CD14-positive monocyte (primary cell): ENCODE measurements around the gene CCDC106. TPM values are rescaled to one million over a fixed set of nuclear protein-coding genes. Genes with fewer than 3 reads are reported as not detected.

Experiments used
- DNase-seq, 3 donors: peaks; one replicate each; pipeline ENCODE4 v3.0.0-alpha.2; 2011 to 2022
- H2AFZ ChIP-seq: 2 replicates; pipeline ENCODE4 v1.6.0; 2012; ENCODE audit warnings: mild to moderate bottlenecking, low read depth, low read length, inconsistent platforms; ENCODE audit not compliant: insufficient read depth, poor library complexity, severe bottlenecking
- H3K27ac ChIP-seq, 2 donors: 1 replicate in 1 of 2; 2 replicates in 1 of 2; pipeline ENCODE4 v1.5.1; 2012 to 2013; ENCODE audit warnings: low read length in 2 of 2, control low read depth in 1 of 2, inconsistent platforms in 1 of 2, low read depth in 1 of 2, mild to moderate bottlenecking in 1 of 2
- H3K27me3 ChIP-seq, 2 donors: one replicate each; pipeline versions ENCODE4 v1.6.0 to v1.6.1; 2011 to 2013; ENCODE audit warnings: low read length in 2 of 2; ENCODE audit not compliant: control insufficient read depth in 2 of 2, insufficient read depth in 2 of 2
- H3K36me3 ChIP-seq, 2 donors: replicated peaks in 1 of 2; 1 replicate in 1 of 2; 2 replicates in 1 of 2; pipeline versions ENCODE4 v1.5.1 to v1.6.1; 2012 to 2013; ENCODE audit warnings: low read length in 2 of 2, control low read depth in 1 of 2, inconsistent platforms in 1 of 2, mild to moderate bottlenecking in 1 of 2; ENCODE audit not compliant: insufficient read depth in 2 of 2, control insufficient read depth in 1 of 2
- H3K4me1 ChIP-seq, 2 donors: 1 replicate in 1 of 2; 2 replicates in 1 of 2; pipeline versions ENCODE4 v1.5.1 to v1.6.1; 2012 to 2013; ENCODE audit warnings: low read length in 2 of 2, control low read depth in 1 of 2, inconsistent platforms in 1 of 2, mild to moderate bottlenecking in 1 of 2, moderate library complexity in 1 of 2; ENCODE audit not compliant: insufficient read depth in 2 of 2, control insufficient read depth in 1 of 2
- H3K4me2 ChIP-seq: replicated peaks from 2 replicates; pipeline ENCODE3; 2012; ENCODE audit warnings: low read length, moderate library complexity, mild to moderate bottlenecking; ENCODE audit not compliant: poor library complexity, severe bottlenecking; ENCODE audit errors: extremely low read depth
- H3K4me3 ChIP-seq, 3 experiments: fragments of 200-600 bp in 1 of 3; sonication (generic) in 1 of 3; replicated peaks in 1 of 3; 1 replicate in 2 of 3; 2 replicates in 1 of 3; pipeline ENCODE4 v1.5.1; 2011 to 2013; ENCODE audit warnings: low read length in 3 of 3, mild to moderate bottlenecking in 3 of 3, control low read depth in 2 of 3, low read depth in 2 of 3, inconsistent platforms in 1 of 3, moderate library complexity in 1 of 3
- H3K79me2 ChIP-seq: 2 replicates; pipeline ENCODE4 v1.6.0; 2012; ENCODE audit warnings: mild to moderate bottlenecking, control low read depth, inconsistent platforms, low read length, moderate library complexity; ENCODE audit not compliant: insufficient read depth
- H3K9ac ChIP-seq: 2 replicates; pipeline ENCODE4 v1.6.0; 2017; ENCODE audit warnings: low read length, mild to moderate bottlenecking; ENCODE audit not compliant: insufficient read depth, poor library complexity, severe bottlenecking
- H3K9me3 ChIP-seq, 2 donors: replicated peaks in 1 of 2; 1 replicate in 1 of 2; 2 replicates in 1 of 2; pipeline versions ENCODE4 v1.5.1 to v1.6.1; 2012 to 2013; ENCODE audit warnings: low read length in 2 of 2, control low read depth in 1 of 2; ENCODE audit not compliant: control insufficient read depth in 1 of 2, insufficient read depth in 1 of 2
- H4K20me1 ChIP-seq: 2 replicates; pipeline ENCODE4 v1.6.0; 2012; ENCODE audit warnings: mild to moderate bottlenecking, low read length, control low read depth, moderate library complexity; ENCODE audit not compliant: insufficient read depth
- H3K27ac Mint-ChIP-seq, 7 donors: one replicate each; pipeline ENCODE4 v1.8.0; 2020; ENCODE audit warnings: mild to moderate bottlenecking in 7 of 7, mixed read lengths in 7 of 7, moderate library complexity in 6 of 7, inconsistent platforms in 2 of 7
- H3K27me3 Mint-ChIP-seq, 3 donors: one replicate each; pipeline ENCODE4 v1.8.0; 2021 to 2022; ENCODE audit warnings: low read depth in 3 of 3, mild to moderate bottlenecking in 3 of 3, mixed read lengths in 3 of 3, moderate library complexity in 3 of 3, inconsistent platforms in 1 of 3
- H3K36me3 Mint-ChIP-seq, 2 donors: one replicate each; pipeline ENCODE4 v1.8.0; 2020; ENCODE audit warnings: mixed read lengths in 2 of 2, inconsistent platforms in 1 of 2, mild to moderate bottlenecking in 1 of 2
- H3K4me1 Mint-ChIP-seq: one replicate; pipeline ENCODE4 v1.8.0; 2020; ENCODE audit warnings: mild to moderate bottlenecking, mixed read lengths
- H3K4me3 Mint-ChIP-seq, 2 donors: one replicate each; pipeline ENCODE4 v1.8.0; 2020; ENCODE audit warnings: mild to moderate bottlenecking in 2 of 2, mixed read lengths in 2 of 2, moderate library complexity in 1 of 2
- H3K9me3 Mint-ChIP-seq, 7 donors: one replicate each; pipeline ENCODE4 v1.8.0; 2020 to 2022; ENCODE audit warnings: mixed read lengths in 7 of 7, mild to moderate bottlenecking in 6 of 7, moderate library complexity in 6 of 7, inconsistent platforms in 2 of 7
- CTCF ChIP-seq: fragments of 200-600 bp; IDR thresholded peaks from one replicate; pipeline ENCODE4 v1.8.0; 2022; ENCODE audit warnings: antibody characterized with exemption, mild to moderate bottlenecking
- WGBS: methylation state at CpG from one replicate; pipeline ENCODE4 v1.1.5; 2013; ENCODE audit warnings: missing lambda C conversion rate; ENCODE audit not compliant: insufficient coverage; 5-methylcytosine and 5-hydroxymethylcytosine counted together
- intact Hi-C, 2 donors: fragments of 100-400 bp; cut with micrococcal nuclease; formaldehyde crosslinking; loops; one replicate each; pipeline versions ENCODE4 v1.15.0 to v1.15.1; 2023
- polyA plus RNA-seq, 3 donors: library from polyadenylated mRNA; depleted of rRNA in 1 of 3; unstranded in 2 of 3; stranded (reverse) in 1 of 3; fragments of 300-500 nt in 2 of 3; fragments of >200 nt in 1 of 3; fragmentation: Illumina TruSeq in 2 of 3; gene quantifications; 1 replicate in 2 of 3; 2 replicates in 1 of 3; pipeline ENCODE4 v1.2.3, GENCODE V29; 2012 to 2021

The CCDC106 gene
- polyA plus RNA-seq, 3 donors = 0.74 to 2.4 (median 1.2) TPM

GRCh38 chr19:55654868-55655647, 7.0 kb downstream of the CCDC106 start, which contains the start of gene U2AF2:
Gene U2AF2, plus strand, starts transcription at chr19:55655035. Its CDS starts 70 bp downstream, at chr19:55655105.
- Histone ChIP-seq H4K20me1 (peaks cover 49% of the 10 kb centered on the region), H3K27ac (peak within 1 kb of the TSS; percentile 94 to 98), H3K79me2 (peaks cover 51% of the 10 kb centered on the region), H3K36me3 (peaks cover 4 to 26% of the 10 kb centered on the region in 2 donors), H3K4me2 (peak within 1 kb of the TSS; percentile 84), H3K4me1 (peaks cover 33 to 49% of the 10 kb centered on the region in 2 donors), H3K27me3 (no peaks in the 10 kb centered on the region), H2AFZ (peak within 1 kb of the TSS; percentile 79), H3K9me3 (no peaks in the 10 kb centered on the region), H3K9ac (peak within 1 kb of the TSS; percentile 97), H3K4me3 (peak within 1 kb of the TSS; percentile 86 to 91 (median 89))
- under 1% methylated on average over 74 of the region's 95 CpGs for WGBS
- peak; percentile 69 to 95 (median 95) for DNase-seq
- peaks cover 32% of the 10 kb centered on the region for H3K4me1 Mint-ChIP-seq
- H3K4me3 Mint-ChIP-seq = peak within 1 kb of the TSS; percentile 98 to 99
- H3K27ac Mint-ChIP-seq = peak within 1 kb of the TSS; percentile 96 to 100 (median 100)
- no peak for TF ChIP-seq CTCF
- no peaks in the 10 kb centered on the region for H3K9me3 Mint-ChIP-seq
- intact Hi-C loops = loop anchor here in 1 of 2 donors (2.0 to 10.0 kb wide), 2 partner anchors 22 to 1460 kb away; partner anchors contain the start of gene TSEN34
- peaks cover 10 to 21% of the 10 kb centered on the region in 2 donors for H3K36me3 Mint-ChIP-seq
- H3K27me3 Mint-ChIP-seq = peaks cover 0 to 4% (median 4%) of the 10 kb centered on the region in 3 donors

GRCh38 chr19:55655648-55656040, 7.6 kb downstream of the CCDC106 start:
- Mint-ChIP-seq H3K9me3 (no peaks in the 10 kb centered on the region), H3K27me3 (peaks cover 0 to 4% (median 3%) of the 10 kb centered on the region in 3 donors), H3K36me3 (peaks cover 15 to 24% of the 10 kb centered on the region in 2 donors), H3K4me1 (peaks cover 32% of the 10 kb centered on the region), H3K27ac (peak overlapping the region; percentile 94 to 100 (median 97)), H3K4me3 (peak overlapping the region; percentile 95 to 98)
- Histone ChIP-seq H2AFZ (peak overlapping the region; percentile 61), H4K20me1 (peaks cover 55% of the 10 kb centered on the region), H3K9me3 (no peaks in the 10 kb centered on the region), H3K79me2 (peaks cover 57% of the 10 kb centered on the region), H3K4me3 (peak overlapping the region; percentile 86 to 91 (median 89)), H3K9ac (peak overlapping the region; percentile 97), H3K4me1 (peaks cover 33 to 49% of the 10 kb centered on the region in 2 donors), H3K27me3 (no peaks in the 10 kb centered on the region), H3K4me2 (peak overlapping the region; percentile 84), H3K27ac (peak overlapping the region; percentile 94 to 98), H3K36me3 (peaks cover 10 to 32% of the 10 kb centered on the region in 2 donors)
- WGBS = no CpG with 5 or more reads among the region's 19 CpGs
- no peak for DNase-seq
- intact Hi-C loops = loop anchor here (2.0 to 10.0 kb wide), 3 partner anchors 15 to 1461 kb away; partner anchors contain the start of gene TSEN34 (in 1 of the 2)
- no peak for TF ChIP-seq CTCF
